Parathyroid adenoma (tissue), 2 donors: ENCODE data around the gene CLDN7.

Experiments
- H2AFZ ChIP-seq: fragments of 300-600 bp; sonication (generic); one replicate; pipeline ENCODE4 v1.7.0; 2017; ENCODE audit warnings: antibody characterized with exemption, mild to moderate bottlenecking
- H3K27ac ChIP-seq: fragments of 300-600 bp; sonication (generic); one replicate; pipeline ENCODE4 v1.7.0; 2017
- H3K27me3 ChIP-seq: fragments of 300-600 bp; sonication (generic); one replicate; pipeline ENCODE4 v1.7.0; 2017; ENCODE audit warnings: low read length; ENCODE audit not compliant: control insufficient read depth, insufficient read depth
- H3K36me3 ChIP-seq: fragments of 300-600 bp; sonication (generic); one replicate; pipeline ENCODE4 v1.7.0; 2017; ENCODE audit warnings: low read length; ENCODE audit not compliant: control insufficient read depth, insufficient read depth
- H3K4me1 ChIP-seq: fragments of 300-600 bp; sonication (generic); one replicate; pipeline ENCODE4 v1.7.0; 2017; ENCODE audit warnings: control low read depth
- H3K4me2 ChIP-seq: fragments of 300-600 bp; sonication (generic); one replicate; pipeline ENCODE4 v1.7.0; 2017; ENCODE audit warnings: low read length
- H3K4me3 ChIP-seq: fragments of 300-600 bp; sonication (generic); one replicate; pipeline ENCODE4 v1.7.0; 2017; ENCODE audit warnings: low read depth, low read length
- H3K79me2 ChIP-seq: fragments of 300-600 bp; sonication (generic); one replicate; pipeline ENCODE4 v1.7.0; 2017; ENCODE audit warnings: control low read depth
- H3K9ac ChIP-seq: fragments of 300-600 bp; sonication (generic); one replicate; pipeline ENCODE4 v1.7.0; 2017; ENCODE audit warnings: mild to moderate bottlenecking
- H3K9me3 ChIP-seq: fragments of 300-600 bp; sonication (generic); one replicate; pipeline ENCODE4 v1.7.0; 2017; ENCODE audit warnings: low read length; ENCODE audit not compliant: control insufficient read depth
- TF ChIP-seq, protein P1 (sequence below): fragments of 300-600 bp; sonication (generic); IDR thresholded peaks from one replicate; pipeline ENCODE4 v1.7.0; 2017; ENCODE audit warnings: antibody characterized with exemption, mild to moderate bottlenecking
- donor health status: primary hyperparathyroidism.

The CLDN7 gene

DNA sequence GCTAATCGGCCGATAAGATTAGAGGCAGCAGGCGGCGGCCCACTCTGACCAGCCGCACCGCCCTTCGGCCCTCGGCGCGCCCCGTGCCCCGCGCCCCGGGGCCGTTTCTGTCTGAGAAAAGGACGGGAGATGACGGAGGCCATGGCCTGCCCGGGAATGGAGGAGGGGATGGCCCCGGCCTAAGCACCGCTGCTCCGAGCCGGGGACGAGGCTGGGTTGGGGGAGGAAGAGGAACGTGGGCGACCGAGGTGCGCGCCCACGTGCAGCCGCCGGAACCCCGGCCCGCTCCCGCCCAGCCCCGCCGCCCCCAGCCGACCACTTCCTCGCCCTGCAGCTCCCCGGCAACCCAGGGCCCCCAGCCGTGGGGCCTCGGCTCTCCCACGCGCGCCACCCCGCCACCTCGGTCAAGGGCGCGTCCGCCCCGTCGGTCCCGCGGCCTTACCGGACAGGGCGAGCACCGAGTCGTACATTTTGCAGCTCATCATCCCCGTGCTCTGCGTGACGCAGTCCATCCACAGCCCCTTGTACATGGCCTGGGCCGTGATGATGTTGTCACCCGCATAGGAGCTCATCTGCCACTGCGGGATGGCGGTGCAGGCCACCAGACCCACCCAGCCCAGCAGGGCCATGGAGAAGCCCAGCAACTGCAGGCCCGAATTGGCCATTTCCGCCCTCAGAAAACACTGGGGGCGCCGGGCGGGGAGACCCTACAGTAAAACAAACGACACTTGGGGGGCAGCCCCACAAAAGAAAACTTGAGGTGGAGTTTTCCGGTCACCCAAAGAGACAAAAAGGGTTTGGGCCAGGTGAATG is 693 bp downstream of the CLDN7 start:
- peak overlapping the region; percentile 99 for H3K9ac ChIP-seq
- peaks cover 15% of the 10 kb centered on the region for H3K4me1 ChIP-seq
- H3K4me2 ChIP-seq = peak overlapping the region; percentile 99
- H3K9me3 ChIP-seq = no peaks in the 10 kb centered on the region
- H3K79me2 ChIP-seq = peaks cover 11% of the 10 kb centered on the region
- H3K36me3 ChIP-seq = no peaks in the 10 kb centered on the region
- H3K27me3 ChIP-seq = no peaks in the 10 kb centered on the region
- peak overlapping the region; percentile 83 for H3K4me3 ChIP-seq
- H2AFZ ChIP-seq = peak overlapping the region; percentile 97
- TF ChIP-seq, protein P1, sequence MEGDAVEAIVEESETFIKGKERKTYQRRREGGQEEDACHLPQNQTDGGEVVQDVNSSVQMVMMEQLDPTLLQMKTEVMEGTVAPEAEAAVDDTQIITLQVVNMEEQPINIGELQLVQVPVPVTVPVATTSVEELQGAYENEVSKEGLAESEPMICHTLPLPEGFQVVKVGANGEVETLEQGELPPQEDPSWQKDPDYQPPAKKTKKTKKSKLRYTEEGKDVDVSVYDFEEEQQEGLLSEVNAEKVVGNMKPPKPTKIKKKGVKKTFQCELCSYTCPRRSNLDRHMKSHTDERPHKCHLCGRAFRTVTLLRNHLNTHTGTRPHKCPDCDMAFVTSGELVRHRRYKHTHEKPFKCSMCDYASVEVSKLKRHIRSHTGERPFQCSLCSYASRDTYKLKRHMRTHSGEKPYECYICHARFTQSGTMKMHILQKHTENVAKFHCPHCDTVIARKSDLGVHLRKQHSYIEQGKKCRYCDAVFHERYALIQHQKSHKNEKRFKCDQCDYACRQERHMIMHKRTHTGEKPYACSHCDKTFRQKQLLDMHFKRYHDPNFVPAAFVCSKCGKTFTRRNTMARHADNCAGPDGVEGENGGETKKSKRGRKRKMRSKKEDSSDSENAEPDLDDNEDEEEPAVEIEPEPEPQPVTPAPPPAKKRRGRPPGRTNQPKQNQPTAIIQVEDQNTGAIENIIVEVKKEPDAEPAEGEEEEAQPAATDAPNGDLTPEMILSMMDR = no peak
- peak overlapping the region; percentile 99 for H3K27ac ChIP-seq

DNA sequence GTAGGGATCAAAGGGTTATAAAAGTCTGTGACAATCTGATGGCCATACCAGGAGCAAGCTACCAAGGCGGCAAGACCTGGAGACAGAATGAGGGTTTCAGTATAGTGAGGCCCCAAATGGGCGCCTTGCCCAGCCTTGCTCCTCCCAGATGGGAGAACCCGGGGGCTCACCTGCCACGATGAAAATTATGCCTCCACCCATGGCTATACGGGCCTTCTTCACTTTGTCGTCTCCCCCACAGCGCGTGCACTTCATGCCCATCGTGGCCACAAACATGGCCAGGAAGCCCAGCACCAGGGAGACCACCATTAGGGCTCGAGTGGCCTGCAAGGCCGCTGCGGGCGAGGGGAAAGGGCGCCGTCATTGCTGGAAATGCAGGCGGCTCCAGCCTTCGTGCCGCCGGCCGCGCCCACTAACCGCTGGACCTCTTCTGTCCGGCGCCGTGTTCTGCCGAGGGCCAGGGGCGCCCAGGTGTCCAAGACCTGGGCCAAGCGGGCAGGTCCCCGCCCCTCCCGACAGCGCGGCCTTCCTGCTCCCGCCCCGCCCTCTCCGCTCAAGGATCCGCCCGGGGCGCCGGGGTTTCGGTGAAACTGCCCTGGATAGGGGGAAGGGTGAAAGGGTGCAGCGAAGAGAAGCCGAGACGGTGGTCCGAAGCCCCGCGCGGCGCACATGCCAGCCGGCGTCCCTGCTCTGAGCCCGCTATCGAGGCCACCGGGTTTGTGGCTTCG is 1.5 kb downstream of the CLDN7 start:
- peak overlapping the region; percentile 99 for H3K27ac ChIP-seq
- H3K4me3 ChIP-seq = peak overlapping the region; percentile 83
- peak overlapping the region; percentile 99 for H3K9ac ChIP-seq
- H2AFZ ChIP-seq = peak overlapping the region; percentile 97
- no peaks in the 10 kb centered on the region for H3K27me3 ChIP-seq
- no peaks in the 10 kb centered on the region for H3K9me3 ChIP-seq
- peaks cover 15% of the 10 kb centered on the region for H3K4me1 ChIP-seq
- TF ChIP-seq, protein P1 = no peak
- no peaks in the 10 kb centered on the region for H3K36me3 ChIP-seq
- peaks cover 11% of the 10 kb centered on the region for H3K79me2 ChIP-seq
- peak overlapping the region; percentile 99 for H3K4me2 ChIP-seq

DNA sequence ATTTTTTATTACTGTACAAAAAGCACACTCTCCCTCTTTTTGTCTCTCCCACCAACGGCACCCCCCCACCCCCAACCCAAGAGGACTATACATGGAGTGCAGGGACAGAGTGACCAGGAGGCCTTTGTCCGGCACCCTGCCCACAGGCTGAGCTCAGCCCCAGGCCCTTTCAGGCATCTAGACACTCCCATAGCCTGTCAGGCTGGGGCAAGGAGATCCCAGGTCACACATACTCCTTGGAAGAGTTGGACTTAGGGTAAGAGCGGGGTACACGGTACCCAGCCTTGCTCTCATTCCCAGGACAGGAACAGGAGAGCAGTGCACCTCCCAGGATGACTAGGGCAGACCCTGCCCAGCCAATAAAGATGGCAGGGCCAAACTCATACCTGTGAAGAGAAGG is 2.1 kb downstream of the CLDN7 start:
- peak overlapping the region; percentile 83 for H3K4me3 ChIP-seq
- peak overlapping the region; percentile 99 for H3K27ac ChIP-seq
- H3K36me3 ChIP-seq = no peaks in the 10 kb centered on the region
- TF ChIP-seq, protein P1 = no peak
- peaks cover 11% of the 10 kb centered on the region for H3K79me2 ChIP-seq
- H3K9me3 ChIP-seq = no peaks in the 10 kb centered on the region
- H3K4me2 ChIP-seq = peak overlapping the region; percentile 99
- peaks cover 15% of the 10 kb centered on the region for H3K4me1 ChIP-seq
- H3K27me3 ChIP-seq = no peaks in the 10 kb centered on the region
- H3K9ac ChIP-seq = no peak overlapping the region
- no peak overlapping the region for H2AFZ ChIP-seq

DNA sequence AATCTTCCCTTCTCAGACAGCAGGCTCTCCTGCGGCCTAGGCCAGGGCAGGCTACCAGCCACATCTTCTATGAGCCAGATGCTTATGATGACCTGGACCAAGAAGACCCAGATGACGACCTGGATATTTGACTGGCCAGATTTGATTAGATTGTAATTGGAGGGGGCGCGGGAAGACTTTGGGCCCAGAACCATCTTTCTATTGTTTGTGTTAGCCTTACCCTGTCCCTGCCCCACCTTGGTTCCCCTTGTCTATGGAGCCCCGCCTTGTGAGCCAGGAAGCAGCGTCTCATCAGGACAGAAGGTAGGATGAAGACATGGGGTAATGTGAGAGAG is 2.8 kb downstream of the CLDN7 start:
- Histone ChIP-seq H3K4me2 (no peak overlapping the region), H3K4me1 (peaks cover 15% of the 10 kb centered on the region), H3K4me3 (no peak overlapping the region), H3K36me3 (no peaks in the 10 kb centered on the region), H2AFZ (no peak overlapping the region), H3K79me2 (peaks cover 11% of the 10 kb centered on the region), H3K9ac (no peak overlapping the region), H3K9me3 (no peaks in the 10 kb centered on the region), H3K27me3 (no peaks in the 10 kb centered on the region), H3K27ac (no peak overlapping the region)
- TF ChIP-seq, protein P1 = no peak
